ENCODE results near the gene CLNK. TPM values are rescaled to one million over a fixed set of nuclear protein-coding genes. Genes with fewer than 3 reads are reported as not detected.
A peak's percentile ranks its signal among the peaks of the same experiment; 100 is the strongest.

Gene CLNK
- total RNA-seq, 1 experiment from 2014 or later, result not detected

DNA sequence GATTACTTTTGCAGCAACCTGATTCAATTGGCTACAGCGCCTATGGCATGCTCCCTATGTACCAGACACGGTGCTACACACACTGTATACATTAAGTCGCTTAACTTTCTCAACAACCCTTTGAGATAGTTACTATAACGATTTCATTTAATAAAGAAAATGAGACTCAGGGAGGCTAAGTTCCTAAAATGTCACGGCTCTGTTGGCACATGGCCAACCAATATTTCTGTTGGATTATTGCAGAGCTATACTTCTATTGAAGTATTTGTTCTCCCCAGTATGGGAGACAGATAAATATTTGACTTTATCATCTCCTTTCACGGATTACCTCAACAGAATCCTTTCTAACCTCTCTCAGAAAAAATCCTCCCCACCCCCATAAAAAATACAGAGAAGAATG is 25.3 kb downstream of the CLNK start:
- no peak overlapping the region for H3K4me2 ChIP-seq (ENCODE audit: low read length)
- no peak overlapping the region for H2AFZ ChIP-seq (ENCODE audit: low read depth, low read length, poor library complexity, severe bottlenecking)
- no peaks in the 10 kb centered on the region for H3K36me3 ChIP-seq (ENCODE audit: control insufficient read depth in 1 of 2, insufficient read depth in 2 of 2, low read length in 2 of 2)
- TF ChIP-seq EGR1 (IDR thresholded peaks at IDR 0.05; ENCODE audit: low read depth) (no peak), POLR2A (IDR thresholded peaks at IDR 0.05; ENCODE audit: borderline replicate concordance, extremely low read depth, insufficient read depth, insufficient read length) (no peak)
- TF ChIP-seq, protein P1, sequence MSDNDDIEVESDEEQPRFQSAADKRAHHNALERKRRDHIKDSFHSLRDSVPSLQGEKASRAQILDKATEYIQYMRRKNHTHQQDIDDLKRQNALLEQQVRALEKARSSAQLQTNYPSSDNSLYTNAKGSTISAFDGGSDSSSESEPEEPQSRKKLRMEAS (IDR thresholded peaks at IDR 0.05), result no peak
- intact Hi-C loops (cut with micrococcal nuclease), result no loop called here
- H3K9me3 ChIP-seq (ENCODE audit: control insufficient read depth in 1 of 2, insufficient read depth in 1 of 2, low read depth in 1 of 2, low read length in 2 of 2), result no peaks in the 10 kb centered on the region
- no peaks in the 10 kb centered on the region for H3K79me2 ChIP-seq (ENCODE audit: insufficient read depth, low read length)
- no peak overlapping the region for H3K4me3 ChIP-seq (replicated peaks in 1 of 2; ENCODE audit: low read depth in 1 of 2, low read length in 2 of 2)
- no peaks in the 10 kb centered on the region; the same call in 1 of the 2 replicates for H3K27me3 ChIP-seq (ENCODE audit: insufficient read depth, low read length)
- no peak overlapping the region for H3K9ac ChIP-seq (ENCODE audit: low read length)
- DNase-seq (ENCODE audit: low read depth, low spot score) (no peak), ATAC-seq (no peak)
- H3K9me2 ChIP-seq (ENCODE audit: insufficient read depth), result no peaks in the 10 kb centered on the region
- H3K27ac ChIP-seq (ENCODE audit: low read depth, low read length), result no peak overlapping the region
- RAD21 ChIA-PET (ENCODE audit: low non-redundant PET in 1 of 2, low total read pairs in 2 of 2, uncharacterized antibody in 2 of 2, unreplicated experiment in 2 of 2), result no interaction called here
- CTCF ChIA-PET, result no interaction called here
- POLR2A ChIA-PET, result no interaction called here
- no TSS peak for BruUV-seq (replicated peaks)
- no peaks in the 10 kb centered on the region for H4K20me1 ChIP-seq (ENCODE audit: insufficient read depth)
- H3K4me1 ChIP-seq (ENCODE audit: control insufficient read depth in 1 of 2, insufficient read depth in 2 of 2, low read length in 2 of 2), result peaks cover 32 to 42% of the 10 kb centered on the region in 2 experiments

DNA sequence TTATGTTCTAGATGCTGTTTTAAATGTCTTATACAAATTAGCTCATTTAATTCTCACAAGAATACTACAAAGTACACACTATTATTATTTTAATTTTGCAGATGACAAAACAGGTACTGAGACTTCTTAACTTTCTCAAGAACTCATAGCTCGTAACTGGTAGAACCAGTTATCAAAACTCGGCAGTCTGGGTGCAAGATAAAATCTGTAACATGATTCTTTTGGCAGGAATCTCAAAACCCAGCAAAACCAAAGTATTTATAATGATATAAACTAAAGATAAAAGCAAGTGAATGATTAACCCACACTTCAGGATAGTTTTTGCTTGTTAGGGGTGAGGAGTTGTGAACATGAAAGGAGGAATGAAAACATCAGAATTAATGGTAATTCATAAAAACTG is 27.6 kb downstream of the CLNK start:
- H3K27me3 ChIP-seq (ENCODE audit: insufficient read depth, low read length), result no peaks in the 10 kb centered on the region; the same call in 1 of the 2 replicates
- ATAC-seq (peak; percentile 54), DNase-seq (ENCODE audit: low read depth, low spot score) (peak; percentile 63)
- ChIA-PET CTCF (interaction anchor here (1.4 kb wide), 1 partner anchor 237 kb away, joined by 3 read pairs; no protein-coding TSS in a partner anchor), POLR2A (no interaction called here), RAD21 (ENCODE audit: low non-redundant PET in 1 of 2, low total read pairs in 2 of 2, uncharacterized antibody in 2 of 2, unreplicated experiment in 2 of 2) (no interaction called here)
- intact Hi-C loops (cut with micrococcal nuclease), result no loop called here
- H3K27ac ChIP-seq (ENCODE audit: low read depth, low read length), result peak overlapping the region; percentile 49; the same call in 1 of the 2 replicates
- H3K4me2 ChIP-seq (ENCODE audit: low read length), result peak overlapping the region; percentile 73
- H4K20me1 ChIP-seq (ENCODE audit: insufficient read depth), result no peaks in the 10 kb centered on the region
- no peaks in the 10 kb centered on the region for H3K36me3 ChIP-seq (ENCODE audit: control insufficient read depth in 1 of 2, insufficient read depth in 2 of 2, low read length in 2 of 2)
- no TSS peak for BruUV-seq (replicated peaks)
- H3K4me1 ChIP-seq (ENCODE audit: control insufficient read depth in 1 of 2, insufficient read depth in 2 of 2, low read length in 2 of 2), result peaks cover 32 to 36% of the 10 kb centered on the region in 2 experiments
- no peaks in the 10 kb centered on the region for H3K9me3 ChIP-seq (ENCODE audit: control insufficient read depth in 1 of 2, insufficient read depth in 1 of 2, low read depth in 1 of 2, low read length in 2 of 2)
- H3K79me2 ChIP-seq (ENCODE audit: insufficient read depth, low read length), result no peaks in the 10 kb centered on the region
- no peak overlapping the region for H3K9ac ChIP-seq (ENCODE audit: low read length)
- H2AFZ ChIP-seq (ENCODE audit: low read depth, low read length, poor library complexity, severe bottlenecking), result no peak overlapping the region
- peak overlapping the region in 1 of 2 experiments; percentile 45; a peak in 2 of 4 replicates for H3K4me3 ChIP-seq (replicated peaks in 1 of 2; ENCODE audit: low read depth in 1 of 2, low read length in 2 of 2)
- H3K9me2 ChIP-seq (ENCODE audit: insufficient read depth), result no peaks in the 10 kb centered on the region
- TF ChIP-seq, protein P2, sequence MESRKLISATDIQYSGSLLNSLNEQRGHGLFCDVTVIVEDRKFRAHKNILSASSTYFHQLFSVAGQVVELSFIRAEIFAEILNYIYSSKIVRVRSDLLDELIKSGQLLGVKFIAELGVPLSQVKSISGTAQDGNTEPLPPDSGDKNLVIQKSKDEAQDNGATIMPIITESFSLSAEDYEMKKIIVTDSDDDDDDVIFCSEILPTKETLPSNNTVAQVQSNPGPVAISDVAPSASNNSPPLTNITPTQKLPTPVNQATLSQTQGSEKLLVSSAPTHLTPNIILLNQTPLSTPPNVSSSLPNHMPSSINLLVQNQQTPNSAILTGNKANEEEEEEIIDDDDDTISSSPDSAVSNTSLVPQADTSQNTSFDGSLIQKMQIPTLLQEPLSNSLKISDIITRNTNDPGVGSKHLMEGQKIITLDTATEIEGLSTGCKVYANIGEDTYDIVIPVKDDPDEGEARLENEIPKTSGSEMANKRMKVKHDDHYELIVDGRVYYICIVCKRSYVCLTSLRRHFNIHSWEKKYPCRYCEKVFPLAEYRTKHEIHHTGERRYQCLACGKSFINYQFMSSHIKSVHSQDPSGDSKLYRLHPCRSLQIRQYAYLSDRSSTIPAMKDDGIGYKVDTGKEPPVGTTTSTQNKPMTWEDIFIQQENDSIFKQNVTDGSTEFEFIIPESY (IDR thresholded peaks at IDR 0.05; ENCODE audit: extremely low read depth, insufficient replicate concordance, low read length), result peak; percentile 63
- TF ChIP-seq, protein P3, sequence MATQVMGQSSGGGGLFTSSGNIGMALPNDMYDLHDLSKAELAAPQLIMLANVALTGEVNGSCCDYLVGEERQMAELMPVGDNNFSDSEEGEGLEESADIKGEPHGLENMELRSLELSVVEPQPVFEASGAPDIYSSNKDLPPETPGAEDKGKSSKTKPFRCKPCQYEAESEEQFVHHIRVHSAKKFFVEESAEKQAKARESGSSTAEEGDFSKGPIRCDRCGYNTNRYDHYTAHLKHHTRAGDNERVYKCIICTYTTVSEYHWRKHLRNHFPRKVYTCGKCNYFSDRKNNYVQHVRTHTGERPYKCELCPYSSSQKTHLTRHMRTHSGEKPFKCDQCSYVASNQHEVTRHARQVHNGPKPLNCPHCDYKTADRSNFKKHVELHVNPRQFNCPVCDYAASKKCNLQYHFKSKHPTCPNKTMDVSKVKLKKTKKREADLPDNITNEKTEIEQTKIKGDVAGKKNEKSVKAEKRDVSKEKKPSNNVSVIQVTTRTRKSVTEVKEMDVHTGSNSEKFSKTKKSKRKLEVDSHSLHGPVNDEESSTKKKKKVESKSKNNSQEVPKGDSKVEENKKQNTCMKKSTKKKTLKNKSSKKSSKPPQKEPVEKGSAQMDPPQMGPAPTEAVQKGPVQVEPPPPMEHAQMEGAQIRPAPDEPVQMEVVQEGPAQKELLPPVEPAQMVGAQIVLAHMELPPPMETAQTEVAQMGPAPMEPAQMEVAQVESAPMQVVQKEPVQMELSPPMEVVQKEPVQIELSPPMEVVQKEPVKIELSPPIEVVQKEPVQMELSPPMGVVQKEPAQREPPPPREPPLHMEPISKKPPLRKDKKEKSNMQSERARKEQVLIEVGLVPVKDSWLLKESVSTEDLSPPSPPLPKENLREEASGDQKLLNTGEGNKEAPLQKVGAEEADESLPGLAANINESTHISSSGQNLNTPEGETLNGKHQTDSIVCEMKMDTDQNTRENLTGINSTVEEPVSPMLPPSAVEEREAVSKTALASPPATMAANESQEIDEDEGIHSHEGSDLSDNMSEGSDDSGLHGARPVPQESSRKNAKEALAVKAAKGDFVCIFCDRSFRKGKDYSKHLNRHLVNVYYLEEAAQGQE (IDR thresholded peaks at IDR 0.05; ENCODE audit: low read depth), result no peak
- TF ChIP-seq EZH2 (IDR thresholded peaks at IDR 0.05) (no peak), ELF1 (IDR thresholded peaks at IDR 0.05; ENCODE audit: borderline replicate concordance, low read depth) (no peak), CEBPB (IDR thresholded peaks at IDR 0.05; ENCODE audit: low read depth) (peak; percentile 56; the same call in 1 of the 2 replicates), POLR2AphosphoS5 (IDR thresholded peaks at IDR 0.05; ENCODE audit: low read depth, low read length) (no peak; the same call in 1 of the 2 replicates), SIN3A (IDR thresholded peaks at IDR 0.05; ENCODE audit: low read depth) (0 out of 2 replicates have a peak, but pooled peaks have one; percentile 36), SP1 (IDR thresholded peaks at IDR 0.05; ENCODE audit: low read depth) (peak; percentile 88), JUND (IDR thresholded peaks at IDR 0.05) (peak; percentile 73), SRF (IDR thresholded peaks at IDR 0.05; ENCODE audit: low read depth) (no peak), POLR2A (IDR thresholded peaks at IDR 0.05; ENCODE audit: borderline replicate concordance, extremely low read depth, insufficient read depth, insufficient read length) (no peak), TCF7L2 (IDR thresholded peaks at IDR 0.05; ENCODE audit: borderline replicate concordance, extremely low read depth, insufficient read depth, insufficient read length) (no peak), ZNF274 (IDR thresholded peaks at IDR 0.05; ENCODE audit: low read depth, low read length) (no peak)
- TF ChIP-seq, protein P1 (IDR thresholded peaks at IDR 0.05), result 0 out of 2 replicates have a peak, but pooled peaks have one; percentile 25

Measured in HCT116 (cell line).